ENCODE data around the gene LDAF1. TPM values are rescaled to one million over a fixed set of nuclear protein-coding genes. Genes with fewer than 3 reads are reported as not detected.
A peak's percentile ranks its signal among the peaks of the same experiment; 100 is the strongest.
"Not testable (repeated sequence)": the region's sequence is repeated elsewhere in the genome, so short reads cannot be mapped to it uniquely, and the experiment has no call there.

LDAF1 gene
- 23.0 TPM for polyA plus RNA-seq
- long read RNA-seq, donor 1, partial matches to known transcripts = 0 of 3 reads
- long read RNA-seq, donor 1, other reads (novel, unspliced or antisense) = 0 of 3 reads
- long read RNA-seq, donor 2, transcript TMEM159-201 (5 exons, 2,014 nt) = major isoform, 5 of 17 reads
- long read RNA-seq, donor 2, partial matches to known transcripts = 8 of 17 reads
- long read RNA-seq, donor 2, other reads (novel, unspliced or antisense) = 0 of 17 reads
- long read RNA-seq, donor 3 = 0 reads
- long read RNA-seq, donor 4 = 0 reads
- long read RNA-seq, donor 5, partial matches to known transcripts = 0 of 7 reads
- long read RNA-seq, donor 5, other reads (novel, unspliced or antisense) = 0 of 7 reads
- long read RNA-seq, donor 6, transcript TMEM159-201 (5 exons, 2,014 nt) = major isoform, 5 of 11 reads
- long read RNA-seq, donor 6, partial matches to known transcripts = 0 of 11 reads
- long read RNA-seq, donor 6, other reads (novel, unspliced or antisense) = 0 of 11 reads
- long read RNA-seq, donor 7, partial matches to known transcripts = 0 of 7 reads
- long read RNA-seq, donor 7, other reads (novel, unspliced or antisense) = 0 of 7 reads
- long read RNA-seq, donor 8, partial matches to known transcripts = 26 of 34 reads
- long read RNA-seq, donor 8, other reads (novel, unspliced or antisense) = 0 of 34 reads
- long read RNA-seq, donor 9, transcript TMEM159-201 (5 exons, 2,014 nt) = major isoform, 5 of 5 reads
- long read RNA-seq, donor 9, partial matches to known transcripts = 0 of 5 reads
- long read RNA-seq, donor 9, other reads (novel, unspliced or antisense) = 0 of 5 reads
- long read RNA-seq, donor 10, partial matches to known transcripts = 0 of 7 reads
- long read RNA-seq, donor 10, other reads (novel, unspliced or antisense) = 0 of 7 reads
- long read RNA-seq, donor 11, partial matches to known transcripts = 0 of 3 reads
- long read RNA-seq, donor 11, other reads (novel, unspliced or antisense) = 0 of 3 reads

DNA sequence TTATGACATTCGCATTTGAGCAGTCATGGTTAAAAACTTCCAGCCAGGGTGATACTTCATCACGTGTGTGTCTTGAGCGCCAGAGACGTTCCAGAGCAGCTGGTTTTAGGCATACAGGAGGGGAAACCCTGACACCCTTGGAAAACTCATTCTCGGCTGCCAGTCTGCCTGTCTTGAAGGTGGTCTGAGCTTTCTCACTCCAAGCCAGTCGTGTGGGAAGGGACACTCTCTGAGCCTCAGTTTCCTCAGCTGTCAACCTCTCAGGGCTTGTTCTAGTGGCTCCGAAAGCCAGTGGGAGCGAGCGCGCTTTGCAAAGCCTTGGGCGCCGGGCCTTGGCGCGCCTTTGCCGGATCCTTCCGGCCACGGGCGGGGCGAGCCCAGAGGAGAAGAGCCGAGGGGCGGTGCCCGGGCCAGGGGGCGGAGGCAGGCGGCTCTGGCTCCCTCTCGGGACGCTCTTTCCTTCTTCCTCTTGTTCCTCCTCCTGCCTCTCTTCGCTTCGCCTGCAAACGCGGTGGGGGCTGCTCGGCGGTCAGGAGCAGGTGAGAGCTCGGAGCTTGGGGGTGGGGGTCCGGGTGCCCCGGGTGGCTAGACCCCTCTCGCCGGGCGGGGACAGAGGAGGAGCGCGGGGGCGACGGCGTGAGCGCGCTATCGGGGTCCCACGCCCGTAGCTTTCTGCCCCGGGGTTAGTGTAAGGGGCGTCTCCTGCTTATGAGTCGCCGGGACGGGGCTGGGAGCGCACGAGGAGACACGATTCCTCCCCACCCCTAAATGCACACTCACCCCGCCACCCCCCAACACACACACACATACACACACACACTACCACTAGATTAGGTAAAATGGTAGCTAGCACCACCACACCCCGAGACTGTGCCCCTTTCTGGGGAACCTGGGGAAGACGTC is at the start of gene LDAF1:
Gene LDAF1 (plus strand): TSS at position 467 of the 903 bp plus-strand sequence. CDS start 2,509 bp downstream, outside the sequence.
- WGBS (ENCODE audit: insufficient coverage, low lambda C conversion rate) = no CpG with 5 or more reads among the region's 59 CpGs
- DNase-seq = peak; percentile 71 to 85
- Histone ChIP-seq H3K27me3 (ENCODE audit: control insufficient read depth, insufficient read depth, low read length) (no peaks in the 10 kb centered on the region), H3K4me3 (ENCODE audit: low read length) (peak within 1 kb of the TSS; percentile 90), H3K9me3 (ENCODE audit: control insufficient read depth, low read depth, low read length) (no peaks in the 10 kb centered on the region), H3K4me1 (ENCODE audit: control insufficient read depth, insufficient read depth, low read length) (peaks cover 9% of the 10 kb centered on the region), H3K27ac (ENCODE audit: low read length) (peak within 1 kb of the TSS; percentile 54), H3K36me3 (ENCODE audit: control insufficient read depth, insufficient read depth, low read length) (peaks cover 9% of the 10 kb centered on the region)

DNA sequence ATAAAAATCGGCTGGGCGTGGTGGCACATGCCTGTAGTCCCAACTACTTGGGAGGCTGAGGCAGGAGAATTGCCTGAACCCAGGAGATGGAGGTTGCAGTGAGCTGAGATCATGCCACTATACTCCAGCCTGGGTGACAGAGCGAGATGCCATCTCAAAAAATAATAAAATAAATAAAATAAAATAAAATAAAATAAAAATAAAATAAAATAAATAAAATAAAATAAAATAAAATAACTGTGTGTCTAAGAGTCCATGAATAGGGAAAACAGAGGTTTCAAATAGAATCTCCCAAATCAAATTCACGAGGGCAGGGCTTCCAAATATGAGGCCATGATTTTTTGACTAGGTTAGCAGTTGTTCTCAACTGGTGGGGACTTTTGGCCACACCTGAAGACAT is 42.9 kb upstream of the LDAF1 start:
- not testable (repeated sequence) for H3K4me3 ChIP-seq (ENCODE audit: low read length); H3K27me3 ChIP-seq (ENCODE audit: control insufficient read depth, insufficient read depth, low read length); H3K27ac ChIP-seq (ENCODE audit: low read length); DNase-seq; H3K36me3 ChIP-seq (ENCODE audit: control insufficient read depth, insufficient read depth, low read length); H3K4me1 ChIP-seq (ENCODE audit: control insufficient read depth, insufficient read depth, low read length); H3K9me3 ChIP-seq (ENCODE audit: control insufficient read depth, low read depth, low read length)
- 100% methylated on average over 1 of the region's 4 CpGs for WGBS (ENCODE audit: insufficient coverage, low lambda C conversion rate)

DNA sequence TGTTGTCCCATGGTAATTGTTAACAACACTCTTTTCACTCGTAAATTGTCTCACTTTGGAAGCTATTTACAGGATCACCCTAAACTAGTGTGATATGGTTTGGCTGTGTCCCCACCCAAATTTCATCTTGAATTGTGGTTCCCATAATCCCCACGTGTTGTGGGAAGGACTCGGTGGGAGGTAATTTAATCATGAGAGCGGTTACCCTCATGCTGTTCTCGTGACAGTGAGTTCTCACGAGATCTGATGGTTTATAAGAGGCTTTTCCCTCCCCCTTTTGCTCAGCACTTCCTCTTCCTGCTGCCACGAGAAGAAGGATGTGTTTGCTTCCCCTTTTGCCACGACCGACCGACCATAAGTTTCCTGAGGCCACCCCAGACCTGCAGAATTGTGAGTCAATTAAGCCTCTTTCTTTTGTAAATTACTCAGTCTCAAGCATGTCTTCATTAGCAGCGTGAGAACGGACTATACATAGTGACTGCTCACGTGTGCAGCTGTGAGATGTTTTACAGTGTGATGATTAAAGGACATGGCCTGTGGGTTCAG is 42.3 kb upstream of the LDAF1 start:
- H3K36me3 ChIP-seq (ENCODE audit: control insufficient read depth, insufficient read depth, low read length) = no peaks in the 10 kb centered on the region
- peaks cover 8% of the 10 kb centered on the region for H3K4me1 ChIP-seq (ENCODE audit: control insufficient read depth, insufficient read depth, low read length)
- H3K4me3 ChIP-seq (ENCODE audit: low read length) = no peak overlapping the region
- H3K9me3 ChIP-seq (ENCODE audit: control insufficient read depth, low read depth, low read length) = no peaks in the 10 kb centered on the region
- no CpG with 5 or more reads among the region's 13 CpGs for WGBS (ENCODE audit: insufficient coverage, low lambda C conversion rate)
- DNase-seq = no peak
- no peak overlapping the region for H3K27ac ChIP-seq (ENCODE audit: low read length)
- no peaks in the 10 kb centered on the region for H3K27me3 ChIP-seq (ENCODE audit: control insufficient read depth, insufficient read depth, low read length)

DNA sequence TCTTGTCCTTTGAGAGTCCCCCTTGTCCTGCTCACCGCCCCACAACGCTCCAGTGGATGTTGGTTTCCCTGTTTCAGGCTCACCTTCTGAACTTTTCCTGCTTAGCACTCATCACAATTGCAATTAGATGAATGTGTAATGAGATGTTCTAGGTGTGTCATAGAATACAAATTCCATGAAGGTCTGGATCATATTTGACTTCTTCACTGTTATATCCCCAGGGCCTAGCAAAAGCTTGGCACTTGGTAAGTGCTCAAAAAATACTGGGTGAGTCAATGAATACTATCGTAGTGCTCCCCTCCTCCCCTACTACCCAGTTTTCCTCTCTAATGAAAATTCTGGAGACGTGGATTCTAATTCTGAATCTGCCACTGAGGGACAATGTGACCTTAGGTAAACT is 40.9 kb upstream of the LDAF1 start:
- no peaks in the 10 kb centered on the region for H3K36me3 ChIP-seq (ENCODE audit: control insufficient read depth, insufficient read depth, low read length)
- peaks cover 8% of the 10 kb centered on the region for H3K4me1 ChIP-seq (ENCODE audit: control insufficient read depth, insufficient read depth, low read length)
- 83% methylated on average over 1 of the region's 4 CpGs for WGBS (ENCODE audit: insufficient coverage, low lambda C conversion rate)
- no peaks in the 10 kb centered on the region for H3K27me3 ChIP-seq (ENCODE audit: control insufficient read depth, insufficient read depth, low read length)
- H3K27ac ChIP-seq (ENCODE audit: low read length) = no peak overlapping the region
- no peak overlapping the region for H3K4me3 ChIP-seq (ENCODE audit: low read length)
- DNase-seq = no peak
- no peaks in the 10 kb centered on the region for H3K9me3 ChIP-seq (ENCODE audit: control insufficient read depth, low read depth, low read length)

GRCh38 chr16:21120976-21121520 is 37.4 kb upstream of the LDAF1 start:
- 38% methylated on average over 1 of the region's 2 CpGs for WGBS (ENCODE audit: insufficient coverage, low lambda C conversion rate)
- no peak overlapping the region for H3K4me3 ChIP-seq (ENCODE audit: low read length)
- H3K4me1 ChIP-seq (ENCODE audit: control insufficient read depth, insufficient read depth, low read length) = peaks cover 8% of the 10 kb centered on the region
- no peak overlapping the region for H3K27ac ChIP-seq (ENCODE audit: low read length)
- H3K36me3 ChIP-seq (ENCODE audit: control insufficient read depth, insufficient read depth, low read length) = no peaks in the 10 kb centered on the region
- no peaks in the 10 kb centered on the region for H3K27me3 ChIP-seq (ENCODE audit: control insufficient read depth, insufficient read depth, low read length)
- no peaks in the 10 kb centered on the region for H3K9me3 ChIP-seq (ENCODE audit: control insufficient read depth, low read depth, low read length)
- DNase-seq = peak; percentile 17 to 68

DNA sequence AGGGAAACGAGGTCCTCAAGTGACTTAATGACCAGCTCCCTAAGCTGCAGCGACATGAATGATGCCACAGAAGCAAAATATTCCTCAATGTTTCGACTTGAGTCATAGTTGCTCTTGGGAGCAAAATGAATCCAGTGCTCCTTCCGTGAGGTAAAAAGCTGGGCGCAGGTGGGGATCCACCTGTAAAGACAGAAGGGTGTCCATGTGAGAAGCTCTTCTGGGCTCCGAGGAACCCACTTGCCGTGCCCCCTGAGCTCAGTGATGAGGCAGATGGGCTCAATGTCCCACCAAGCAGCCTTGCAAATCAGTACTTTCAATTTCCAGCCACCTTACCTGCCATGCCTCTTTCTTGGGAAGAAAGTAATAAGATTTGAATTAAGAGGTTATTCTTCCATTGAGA is 33.3 kb upstream of the LDAF1 start:
- Histone ChIP-seq H3K4me1 (ENCODE audit: control insufficient read depth, insufficient read depth, low read length) (peaks cover 8% of the 10 kb centered on the region), H3K27ac (ENCODE audit: low read length) (no peak overlapping the region), H3K27me3 (ENCODE audit: control insufficient read depth, insufficient read depth, low read length) (no peaks in the 10 kb centered on the region), H3K36me3 (ENCODE audit: control insufficient read depth, insufficient read depth, low read length) (no peaks in the 10 kb centered on the region), H3K4me3 (ENCODE audit: low read length) (no peak overlapping the region), H3K9me3 (ENCODE audit: control insufficient read depth, low read depth, low read length) (no peaks in the 10 kb centered on the region)
- no peak for DNase-seq
- WGBS (ENCODE audit: insufficient coverage, low lambda C conversion rate) = no CpG with 5 or more reads among the region's 7 CpGs

GRCh38 chr16:21126518-21126917 is 32.0 kb upstream of the LDAF1 start:
- Histone ChIP-seq H3K4me1 (ENCODE audit: control insufficient read depth, insufficient read depth, low read length) (no peaks in the 10 kb centered on the region), H3K36me3 (ENCODE audit: control insufficient read depth, insufficient read depth, low read length) (no peaks in the 10 kb centered on the region), H3K4me3 (ENCODE audit: low read length) (no peak overlapping the region), H3K27me3 (ENCODE audit: control insufficient read depth, insufficient read depth, low read length) (no peaks in the 10 kb centered on the region), H3K27ac (ENCODE audit: low read length) (no peak overlapping the region), H3K9me3 (ENCODE audit: control insufficient read depth, low read depth, low read length) (no peaks in the 10 kb centered on the region)
- DNase-seq = no peak
- no CpG with 5 or more reads among the region's 7 CpGs for WGBS (ENCODE audit: insufficient coverage, low lambda C conversion rate)

GRCh38 chr16:21128991-21129390 is 29.5 kb upstream of the LDAF1 start:
- no peak overlapping the region for H3K4me3 ChIP-seq (ENCODE audit: low read length)
- WGBS (ENCODE audit: insufficient coverage, low lambda C conversion rate) = no CpG with 5 or more reads among the region's 6 CpGs
- H3K9me3 ChIP-seq (ENCODE audit: control insufficient read depth, low read depth, low read length) = no peaks in the 10 kb centered on the region
- H3K4me1 ChIP-seq (ENCODE audit: control insufficient read depth, insufficient read depth, low read length) = no peaks in the 10 kb centered on the region
- no peak for DNase-seq
- no peaks in the 10 kb centered on the region for H3K27me3 ChIP-seq (ENCODE audit: control insufficient read depth, insufficient read depth, low read length)
- no peaks in the 10 kb centered on the region for H3K36me3 ChIP-seq (ENCODE audit: control insufficient read depth, insufficient read depth, low read length)
- H3K27ac ChIP-seq (ENCODE audit: low read length) = no peak overlapping the region

DNA sequence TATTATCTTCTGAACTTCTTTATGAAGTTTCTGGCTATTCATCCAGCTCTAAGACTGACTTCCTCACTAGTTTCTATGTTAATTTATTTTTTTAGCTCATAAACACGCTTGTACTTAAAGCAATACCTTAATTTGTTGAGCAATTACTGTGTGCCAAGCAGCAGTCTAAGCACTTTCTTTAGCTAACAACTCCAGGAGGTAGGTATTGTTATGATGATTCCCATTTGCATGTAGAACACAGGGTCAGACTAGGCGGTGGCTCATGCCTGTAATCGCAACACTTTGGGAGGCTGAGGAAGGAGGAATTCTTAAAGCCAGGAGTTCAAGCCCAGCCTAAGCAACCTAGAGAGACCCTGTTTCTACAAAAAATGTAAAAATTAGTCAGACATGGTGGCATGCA is 27.7 kb upstream of the LDAF1 start:
- no peak for DNase-seq
- Histone ChIP-seq H3K27ac (ENCODE audit: low read length) (no peak overlapping the region), H3K4me1 (ENCODE audit: control insufficient read depth, insufficient read depth, low read length) (no peaks in the 10 kb centered on the region), H3K27me3 (ENCODE audit: control insufficient read depth, insufficient read depth, low read length) (no peaks in the 10 kb centered on the region), H3K9me3 (ENCODE audit: control insufficient read depth, low read depth, low read length) (no peaks in the 10 kb centered on the region), H3K36me3 (ENCODE audit: control insufficient read depth, insufficient read depth, low read length) (no peaks in the 10 kb centered on the region), H3K4me3 (ENCODE audit: low read length) (no peak overlapping the region)
- no CpG with 5 or more reads among the region's 3 CpGs for WGBS (ENCODE audit: insufficient coverage, low lambda C conversion rate)
